Psoas muscle (tissue), 8 donors: ENCODE results near the gene KIAA0513. TPM values are rescaled to one million over a fixed set of nuclear protein-coding genes. Genes with fewer than 3 reads are reported as not detected.

Experiments
- ATAC-seq, 4 donors: fragments of 200-7000 bp; cut with Tn5 transposase; one replicate each; pipeline ENCODE4 v1.9.1; 2020; ENCODE audit warnings: moderate library complexity in 3 of 4, mild to moderate bottlenecking in 2 of 4
- DNase-seq, 2 donors: peaks; one replicate each; pipeline ENCODE4 v3.0.0-alpha.2; 2020
- H3K27ac ChIP-seq: fragments of 200-600 bp; one replicate; pipeline ENCODE4 v1.8.0; 2022
- H3K27me3 ChIP-seq, 3 donors: fragments of 200-600 bp in 1 of 3; one replicate each; pipeline versions ENCODE4 v1.6.1 to v1.8.0; 2013 to 2022; ENCODE audit warnings: low read length in 2 of 3, mild to moderate bottlenecking in 2 of 3, moderate library complexity in 1 of 3; ENCODE audit not compliant: insufficient read depth in 3 of 3
- H3K36me3 ChIP-seq, 2 donors: fragments of 200-600 bp in 1 of 2; one replicate each; pipeline versions ENCODE4 v1.6.1 to v1.8.0; 2013 to 2022; ENCODE audit warnings: low read depth in 1 of 2, mild to moderate bottlenecking in 1 of 2, moderate library complexity in 1 of 2; ENCODE audit not compliant: insufficient read depth in 1 of 2
- H3K4me1 ChIP-seq: fragments of 200-600 bp; one replicate; pipeline ENCODE4 v1.8.0; 2022
- H3K4me3 ChIP-seq: fragments of 200-600 bp; one replicate; pipeline ENCODE4 v1.8.0; 2022; ENCODE audit warnings: mild to moderate bottlenecking
- H3K9me3 ChIP-seq: fragments of 200-600 bp; one replicate; pipeline ENCODE4 v1.8.0; 2022
- WGBS, 3 donors: extraction: QIAGEN DNeasy Blood & Tissue Kit; methylation state at CpG; one replicate each; pipeline versions ENCODE4 v1.1.6 to v1.1.7; 2013; 5-methylcytosine and 5-hydroxymethylcytosine counted together
- intact Hi-C, 2 donors: fragments of 100-400 bp; cut with DNase I; formaldehyde crosslinking; loops; one replicate each; pipeline versions ENCODE4 v1.11.0 to v1.14.2; 2022
- polyA plus RNA-seq, 3 donors: library from polyadenylated mRNA; stranded (reverse); fragments of 200-250 nt; gene quantifications; one replicate each; pipeline ENCODE4 v1.2.3, GENCODE V29; 2013
- total RNA-seq, 4 donors: library from RNA; stranded (reverse); fragmentation: NEBNext Ultra II Directional in 2 of 4; extraction: Animal tissue kit (Norgen Biotek cat#: 25700) in 2 of 4; gene quantifications; one replicate each; pipeline versions ENCODE4 v1.2.1 to v1.2.4, GENCODE V29; 2021 to 2023
- TF ChIP-seq, protein P1 (sequence below): fragments of 200-600 bp; IDR thresholded peaks from one replicate; pipeline ENCODE4 v1.8.0; 2022; ENCODE audit warnings: antibody characterized with exemption
- donor health status: healthy with polysubstance abuse.
- donor health status: DM: no; HTN: no; CAD: no; lungs with moderate emphysema.
- donor health status: Bipolar disorder and iron deficiency.
- donor health status: healthy.
- donor health status: DM: yes; HTN: yes; CAD: no.
- donor health status: DM: no; HTN: no; CAD: no.
- donor health status: DM: no; HTN: no; CAD: no.
- donor health status: DM: yes; HTN: yes; CAD: no.

Gene KIAA0513
- total and polyA plus RNA-seq, 7 donors: 3.6 to 18.2 (median 12.9) TPM

DNA sequence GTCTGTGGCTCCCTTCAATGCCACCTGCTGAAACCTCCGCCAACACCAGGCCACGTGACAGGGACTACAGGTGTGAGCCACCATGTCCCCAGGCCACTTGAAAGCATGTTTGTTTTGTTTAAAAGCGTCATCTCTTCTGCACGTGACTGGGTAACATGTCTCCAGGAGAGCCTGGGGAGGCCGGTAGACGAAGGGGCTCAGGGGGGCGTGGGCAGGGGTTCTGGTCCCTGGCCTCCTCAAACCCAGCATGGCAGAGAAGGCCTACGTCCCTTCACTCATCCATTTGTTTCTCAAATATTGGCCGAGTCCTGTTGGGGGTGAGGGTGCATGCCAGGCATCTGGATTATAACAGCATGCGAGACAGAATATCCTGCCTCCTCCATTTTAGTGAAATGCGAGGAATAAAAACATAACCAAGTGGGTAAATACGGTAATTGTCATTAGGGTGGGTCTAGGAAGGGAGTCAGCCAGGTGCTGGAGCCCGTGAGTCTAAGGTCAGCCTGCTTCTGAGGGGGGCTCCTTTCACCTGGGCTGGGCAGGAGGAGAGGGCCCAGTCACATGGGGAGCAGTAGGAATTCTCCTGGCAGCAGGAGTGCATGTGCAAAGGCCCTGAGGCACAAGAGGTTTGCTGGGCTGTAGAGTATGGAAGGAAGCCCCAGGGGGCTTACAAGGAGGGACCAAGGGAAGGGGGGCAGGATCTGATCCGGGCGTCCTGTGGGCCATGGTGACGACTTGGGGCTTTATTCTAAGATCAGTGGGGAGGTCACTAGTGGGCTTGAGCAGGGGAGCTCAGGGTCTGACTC, 111.4 kb downstream of the KIAA0513 start:
- intact Hi-C loops: no loop called here
- ATAC-seq (no peak), DNase-seq (no peak)
- H3K4me3 ChIP-seq: no peak overlapping the region
- H3K9me3 ChIP-seq: no peaks in the 10 kb centered on the region
- 86 to 94% (median 88%) methylated on average over 16 of the region's 16 CpGs for WGBS, 3 donors
- H3K36me3 ChIP-seq: no peaks in the 10 kb centered on the region
- H3K27ac ChIP-seq: no peak overlapping the region
- no peaks in the 10 kb centered on the region for H3K27me3 ChIP-seq
- peaks cover 26% of the 10 kb centered on the region for H3K4me1 ChIP-seq
- TF ChIP-seq, protein P1, sequence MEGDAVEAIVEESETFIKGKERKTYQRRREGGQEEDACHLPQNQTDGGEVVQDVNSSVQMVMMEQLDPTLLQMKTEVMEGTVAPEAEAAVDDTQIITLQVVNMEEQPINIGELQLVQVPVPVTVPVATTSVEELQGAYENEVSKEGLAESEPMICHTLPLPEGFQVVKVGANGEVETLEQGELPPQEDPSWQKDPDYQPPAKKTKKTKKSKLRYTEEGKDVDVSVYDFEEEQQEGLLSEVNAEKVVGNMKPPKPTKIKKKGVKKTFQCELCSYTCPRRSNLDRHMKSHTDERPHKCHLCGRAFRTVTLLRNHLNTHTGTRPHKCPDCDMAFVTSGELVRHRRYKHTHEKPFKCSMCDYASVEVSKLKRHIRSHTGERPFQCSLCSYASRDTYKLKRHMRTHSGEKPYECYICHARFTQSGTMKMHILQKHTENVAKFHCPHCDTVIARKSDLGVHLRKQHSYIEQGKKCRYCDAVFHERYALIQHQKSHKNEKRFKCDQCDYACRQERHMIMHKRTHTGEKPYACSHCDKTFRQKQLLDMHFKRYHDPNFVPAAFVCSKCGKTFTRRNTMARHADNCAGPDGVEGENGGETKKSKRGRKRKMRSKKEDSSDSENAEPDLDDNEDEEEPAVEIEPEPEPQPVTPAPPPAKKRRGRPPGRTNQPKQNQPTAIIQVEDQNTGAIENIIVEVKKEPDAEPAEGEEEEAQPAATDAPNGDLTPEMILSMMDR: no peak

DNA sequence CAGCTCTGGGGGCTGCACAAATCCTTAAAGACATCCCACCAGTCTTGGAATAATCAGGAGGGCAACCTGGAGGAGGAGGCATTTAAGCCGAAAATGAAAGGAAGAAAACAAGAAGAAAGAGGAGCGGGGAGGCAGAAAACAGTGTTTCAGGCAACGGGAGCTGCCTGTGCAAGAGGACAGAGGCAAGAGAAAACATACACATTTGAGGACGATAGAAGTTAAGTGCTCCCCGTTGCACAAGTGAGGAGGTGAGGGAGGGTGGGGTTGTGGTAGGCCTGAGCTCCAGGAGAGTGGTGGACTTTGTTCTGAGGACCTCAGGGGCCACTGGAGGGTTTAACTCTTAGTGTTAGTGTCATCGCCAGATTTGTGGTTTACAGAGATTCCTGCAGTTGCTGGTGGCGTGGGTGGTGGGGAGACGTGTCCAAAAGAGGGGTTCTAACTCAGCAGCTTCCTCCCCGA, 112.3 kb downstream of the KIAA0513 start:
- H3K27me3 ChIP-seq: no peaks in the 10 kb centered on the region
- no peak overlapping the region for H3K27ac ChIP-seq
- ATAC-seq (no peak), DNase-seq (no peak)
- no peaks in the 10 kb centered on the region for H3K9me3 ChIP-seq
- 88 to 93% (median 93%) methylated on average over 9 of the region's 9 CpGs for WGBS, 3 donors
- H3K4me3 ChIP-seq: no peak overlapping the region
- H3K36me3 ChIP-seq: no peaks in the 10 kb centered on the region
- TF ChIP-seq, protein P1: no peak
- H3K4me1 ChIP-seq: peaks cover 20% of the 10 kb centered on the region
- intact Hi-C loops: no loop called here

DNA sequence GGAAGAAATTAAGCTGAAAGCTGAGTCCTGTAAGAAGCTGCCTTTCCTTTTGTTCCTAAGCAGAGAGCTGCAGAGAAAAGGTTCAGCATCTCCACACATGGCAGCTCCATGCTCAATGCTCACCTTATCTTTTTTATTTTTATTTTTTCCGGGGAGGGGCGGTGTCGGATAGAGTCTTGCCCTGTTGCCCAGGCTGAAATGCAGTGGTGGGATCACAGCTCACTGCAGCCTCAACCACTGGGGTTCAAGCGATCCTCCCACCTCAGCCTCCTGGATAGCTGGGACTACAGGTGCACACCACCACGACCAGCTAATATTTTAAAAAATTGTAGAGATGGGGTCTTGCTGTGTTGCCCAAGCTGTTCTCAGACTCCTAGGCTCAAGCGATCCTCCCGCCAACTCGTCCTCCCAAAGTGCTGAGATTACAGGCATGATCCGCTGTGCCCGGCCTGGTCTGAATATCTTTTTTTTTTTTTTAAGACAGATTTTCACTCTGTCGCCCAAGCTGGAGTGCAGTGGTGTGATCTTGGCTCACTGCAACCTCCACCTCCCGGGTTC, 112.9 kb downstream of the KIAA0513 start:
- intact Hi-C loops: no loop called here
- ATAC-seq (no peak), DNase-seq (no peak)
- H3K27ac ChIP-seq: no peak overlapping the region
- H3K9me3 ChIP-seq: no peaks in the 10 kb centered on the region
- peaks cover 17% of the 10 kb centered on the region for H3K4me1 ChIP-seq
- TF ChIP-seq, protein P1: no peak
- H3K36me3 ChIP-seq: no peaks in the 10 kb centered on the region
- no peak overlapping the region for H3K4me3 ChIP-seq
- H3K27me3 ChIP-seq: no peaks in the 10 kb centered on the region
- WGBS, 3 donors: 87 to 95% (median 95%) methylated on average over 12 of the region's 12 CpGs

DNA sequence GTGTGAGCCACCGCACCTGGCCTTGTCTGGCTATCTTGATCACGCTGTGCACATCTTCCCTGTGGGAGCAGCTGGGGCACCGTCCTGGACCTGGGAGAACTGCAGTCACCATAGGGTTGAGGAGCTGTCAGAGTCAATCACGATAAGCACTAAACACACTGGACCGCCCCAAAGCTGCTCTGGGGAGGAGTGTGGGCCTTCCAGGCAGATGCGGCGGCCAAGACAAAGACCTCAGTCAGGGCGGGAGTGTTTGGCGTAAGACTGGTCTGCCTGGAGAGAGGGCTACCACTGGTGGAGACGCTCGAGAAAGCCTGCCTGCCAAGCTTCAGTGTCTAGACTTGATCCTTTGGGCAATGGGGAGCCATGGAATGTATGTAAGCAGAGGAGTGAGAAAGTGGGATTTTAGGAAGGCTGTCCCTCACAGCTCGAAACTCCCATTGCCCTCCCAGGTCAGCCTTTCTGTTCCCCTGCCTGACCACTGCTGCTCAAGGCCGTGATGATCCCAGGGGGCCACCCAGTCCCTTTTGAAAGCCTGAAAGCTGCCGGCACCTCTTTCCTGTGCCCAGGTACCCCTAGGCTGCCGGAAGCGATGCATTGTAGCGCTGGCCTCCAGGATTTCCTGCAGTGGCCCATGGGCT, 114.0 kb downstream of the KIAA0513 start:
- H3K36me3 ChIP-seq: no peaks in the 10 kb centered on the region
- TF ChIP-seq, protein P1: no peak
- DNase-seq: no peak
- ATAC-seq: no peak
- no peaks in the 10 kb centered on the region for H3K9me3 ChIP-seq
- intact Hi-C loops: no loop called here
- no peak overlapping the region for H3K27ac ChIP-seq
- 77 to 80% (median 79%) methylated on average over 17 of the region's 17 CpGs for WGBS, 3 donors
- H3K27me3 ChIP-seq: no peaks in the 10 kb centered on the region
- peaks cover 25% of the 10 kb centered on the region for H3K4me1 ChIP-seq
- H3K4me3 ChIP-seq: no peak overlapping the region
